Measurements from ENCODE around the gene VPS35L.

The VPS35L gene

DNA sequence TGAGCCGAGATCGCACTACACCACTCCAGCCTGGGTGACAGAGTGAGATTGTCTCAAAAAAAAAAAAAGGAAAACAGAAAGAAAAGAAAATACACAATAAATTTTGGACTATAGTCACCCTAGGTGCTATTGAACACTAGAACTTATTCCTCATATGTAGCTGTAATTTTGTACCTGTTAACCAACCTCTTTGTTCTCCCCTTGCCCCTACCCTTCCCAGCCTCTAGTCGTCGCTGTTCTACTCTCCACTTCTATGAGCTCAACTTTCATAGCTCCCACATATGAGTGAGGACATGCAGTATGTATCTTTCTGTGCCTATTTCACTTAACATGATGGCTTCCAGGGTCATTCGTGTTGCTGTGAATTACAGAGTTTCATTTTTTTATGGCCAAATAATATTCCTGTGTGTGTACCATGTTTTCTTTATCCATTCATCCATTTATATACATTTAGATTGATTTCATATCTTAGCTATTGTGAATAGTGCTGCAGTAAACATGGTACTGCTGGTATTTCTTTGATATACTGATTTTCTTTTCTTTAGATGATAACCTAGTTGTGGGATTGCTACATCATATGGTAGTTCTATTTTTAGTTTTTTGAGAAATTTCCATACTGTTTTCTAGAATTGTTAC is 28.3 kb downstream of the VPS35L start:
- no peaks in the 10 kb centered on the region for H3K27me3 ChIP-seq (replicated peaks)
- no peak overlapping the region for H3K27ac ChIP-seq
- in situ Hi-C loops (cut with HindIII; ENCODE audit: low pct_ligation_motif_present, low sequenced_read_pairs): no loop called here
- H3K4me3 ChIP-seq (ENCODE audit: low read depth, low read length): no peak overlapping the region
- TF ChIP-seq, protein P1, sequence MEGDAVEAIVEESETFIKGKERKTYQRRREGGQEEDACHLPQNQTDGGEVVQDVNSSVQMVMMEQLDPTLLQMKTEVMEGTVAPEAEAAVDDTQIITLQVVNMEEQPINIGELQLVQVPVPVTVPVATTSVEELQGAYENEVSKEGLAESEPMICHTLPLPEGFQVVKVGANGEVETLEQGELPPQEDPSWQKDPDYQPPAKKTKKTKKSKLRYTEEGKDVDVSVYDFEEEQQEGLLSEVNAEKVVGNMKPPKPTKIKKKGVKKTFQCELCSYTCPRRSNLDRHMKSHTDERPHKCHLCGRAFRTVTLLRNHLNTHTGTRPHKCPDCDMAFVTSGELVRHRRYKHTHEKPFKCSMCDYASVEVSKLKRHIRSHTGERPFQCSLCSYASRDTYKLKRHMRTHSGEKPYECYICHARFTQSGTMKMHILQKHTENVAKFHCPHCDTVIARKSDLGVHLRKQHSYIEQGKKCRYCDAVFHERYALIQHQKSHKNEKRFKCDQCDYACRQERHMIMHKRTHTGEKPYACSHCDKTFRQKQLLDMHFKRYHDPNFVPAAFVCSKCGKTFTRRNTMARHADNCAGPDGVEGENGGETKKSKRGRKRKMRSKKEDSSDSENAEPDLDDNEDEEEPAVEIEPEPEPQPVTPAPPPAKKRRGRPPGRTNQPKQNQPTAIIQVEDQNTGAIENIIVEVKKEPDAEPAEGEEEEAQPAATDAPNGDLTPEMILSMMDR (IDR thresholded peaks at IDR 0.05; ENCODE audit: low read depth, low read length, missing control alignments): peak; percentile 95
- peak; percentile 47 for DNase-seq
- H3K36me3 ChIP-seq (replicated peaks): peaks cover 31% of the 10 kb centered on the region

DNA sequence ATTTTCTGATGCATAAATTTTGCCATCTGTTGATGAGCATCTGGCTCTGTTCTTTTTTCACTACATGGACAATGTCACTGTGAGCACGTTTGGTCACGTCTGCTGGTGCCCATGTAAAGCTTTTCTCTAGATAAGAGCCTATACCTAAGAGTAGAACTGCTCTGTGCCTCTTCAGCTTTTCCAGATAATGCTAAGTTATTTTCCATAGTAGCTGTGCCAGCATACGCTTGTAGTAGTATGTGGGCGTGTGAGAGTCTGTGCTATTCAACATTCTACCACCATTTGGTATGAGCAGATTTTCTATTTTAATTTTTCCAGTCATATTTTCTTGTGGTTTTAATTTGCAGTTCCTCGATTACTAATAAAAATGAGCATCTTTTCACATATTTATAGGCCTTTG is 33.2 kb downstream of the VPS35L start:
- Histone ChIP-seq H3K36me3 (replicated peaks) (peaks cover 9% of the 10 kb centered on the region), H3K27me3 (replicated peaks) (no peaks in the 10 kb centered on the region), H3K4me3 (ENCODE audit: low read depth, low read length) (no peak overlapping the region), H3K27ac (no peak overlapping the region)
- TF ChIP-seq, protein P1 (IDR thresholded peaks at IDR 0.05; ENCODE audit: low read depth, low read length, missing control alignments): no peak
- no peak for DNase-seq
- in situ Hi-C loops (cut with HindIII; ENCODE audit: low pct_ligation_motif_present, low sequenced_read_pairs): no loop called here

DNA sequence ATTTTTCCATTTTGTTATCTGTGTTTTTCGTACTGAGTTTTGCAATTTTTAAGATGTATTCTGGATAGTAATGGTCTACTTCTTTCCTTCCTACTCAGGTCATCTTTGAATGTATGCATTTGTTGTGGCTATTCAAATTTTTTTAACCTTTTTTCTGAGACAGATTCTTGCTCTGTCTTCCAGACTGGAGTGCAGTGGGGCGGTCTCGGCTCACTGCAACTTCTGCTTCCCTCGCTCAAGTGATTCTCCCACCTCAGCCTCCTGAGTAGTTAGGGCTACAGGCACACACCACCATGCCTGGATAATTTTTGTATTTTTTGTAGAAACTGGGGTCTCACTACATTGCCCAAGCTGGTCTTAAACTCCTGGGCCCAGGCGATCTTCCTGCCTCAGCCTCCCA is 33.6 kb downstream of the VPS35L start:
- in situ Hi-C loops (cut with HindIII; ENCODE audit: low pct_ligation_motif_present, low sequenced_read_pairs): no loop called here
- TF ChIP-seq, protein P1 (IDR thresholded peaks at IDR 0.05; ENCODE audit: low read depth, low read length, missing control alignments): no peak
- Histone ChIP-seq H3K27me3 (replicated peaks) (no peaks in the 10 kb centered on the region), H3K36me3 (replicated peaks) (peaks cover 9% of the 10 kb centered on the region), H3K4me3 (ENCODE audit: low read depth, low read length) (no peak overlapping the region), H3K27ac (peak overlapping the region; percentile 56)
- DNase-seq: no peak

DNA sequence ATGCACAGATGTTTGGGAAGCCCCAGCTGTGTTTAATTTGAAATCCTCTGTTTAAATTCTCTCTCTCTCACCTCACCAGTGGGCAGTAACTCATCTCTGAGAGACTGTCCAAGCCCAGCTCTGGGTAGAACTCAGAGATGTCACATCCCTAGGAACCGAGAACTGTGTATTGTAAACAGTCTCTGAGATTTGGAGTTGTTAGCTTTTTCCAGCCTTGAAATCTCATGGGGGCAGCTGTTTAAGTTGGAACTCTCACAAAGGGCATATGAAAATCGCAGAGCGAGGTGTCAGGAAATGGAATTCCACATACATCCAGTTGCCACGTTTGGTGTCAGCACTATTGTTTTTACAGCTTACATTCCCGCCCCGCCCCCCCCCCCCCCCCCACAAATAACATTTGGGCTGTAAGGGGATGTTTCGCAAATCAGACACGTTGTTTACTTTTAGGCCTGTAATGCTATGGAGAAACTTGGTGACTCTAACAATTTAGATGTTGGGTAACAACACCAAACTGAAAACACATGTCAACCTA is 34.3 kb downstream of the VPS35L start:
- in situ Hi-C loops (cut with HindIII; ENCODE audit: low pct_ligation_motif_present, low sequenced_read_pairs): no loop called here
- DNase-seq: peak; percentile 72
- Histone ChIP-seq H3K36me3 (replicated peaks) (peaks cover 7% of the 10 kb centered on the region), H3K27me3 (replicated peaks) (no peaks in the 10 kb centered on the region), H3K27ac (peak overlapping the region; percentile 56), H3K4me3 (ENCODE audit: low read depth, low read length) (no peak overlapping the region)
- TF ChIP-seq, protein P1 (IDR thresholded peaks at IDR 0.05; ENCODE audit: low read depth, low read length, missing control alignments): no peak

DNA sequence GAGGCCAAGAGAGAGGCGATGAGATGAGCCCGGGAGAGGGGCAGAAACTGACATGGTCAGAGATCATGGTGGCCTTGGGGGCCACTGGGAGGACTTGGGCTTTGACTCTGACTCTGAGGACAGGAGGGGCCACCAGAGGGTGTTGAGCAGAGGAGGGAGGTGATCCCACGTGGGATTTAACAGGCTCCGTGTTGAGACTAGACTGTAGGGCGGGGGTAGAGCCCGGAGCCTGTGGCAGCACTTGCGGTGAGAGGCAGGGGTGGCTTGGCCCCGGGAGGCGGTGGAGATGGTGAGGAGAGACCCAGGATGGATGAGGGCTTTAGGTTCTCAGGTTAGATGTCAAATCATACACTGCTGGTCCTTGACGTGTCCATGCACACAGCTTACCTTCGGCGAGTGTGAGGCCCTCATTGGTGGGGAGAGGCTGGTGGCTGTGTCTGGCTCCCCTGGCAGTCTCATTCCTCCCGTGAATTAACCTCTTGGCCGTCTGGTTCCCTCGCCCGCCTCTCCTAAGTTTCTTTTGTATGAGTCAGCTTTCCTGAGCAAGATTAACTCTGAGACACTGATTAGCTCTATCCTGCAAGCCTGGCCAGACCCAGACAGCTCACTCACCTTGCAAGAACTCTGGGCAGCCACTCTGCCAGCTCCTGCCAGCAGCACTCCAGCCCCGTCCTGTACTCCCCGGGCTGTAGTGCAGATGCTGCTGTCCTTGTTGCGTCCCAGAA is 39.7 kb downstream of the VPS35L start:
- no peaks in the 10 kb centered on the region for H3K27me3 ChIP-seq (replicated peaks)
- in situ Hi-C loops (cut with HindIII; ENCODE audit: low pct_ligation_motif_present, low sequenced_read_pairs): no loop called here
- peak; percentile 94 for DNase-seq
- peak overlapping the region; percentile 84 for H3K27ac ChIP-seq
- H3K4me3 ChIP-seq (ENCODE audit: low read depth, low read length): no peak overlapping the region
- peaks cover 4% of the 10 kb centered on the region for H3K36me3 ChIP-seq (replicated peaks)
- TF ChIP-seq, protein P1 (IDR thresholded peaks at IDR 0.05; ENCODE audit: low read depth, low read length, missing control alignments): no peak
